ENCODE measurements around the gene LRPPRC.

DNA sequence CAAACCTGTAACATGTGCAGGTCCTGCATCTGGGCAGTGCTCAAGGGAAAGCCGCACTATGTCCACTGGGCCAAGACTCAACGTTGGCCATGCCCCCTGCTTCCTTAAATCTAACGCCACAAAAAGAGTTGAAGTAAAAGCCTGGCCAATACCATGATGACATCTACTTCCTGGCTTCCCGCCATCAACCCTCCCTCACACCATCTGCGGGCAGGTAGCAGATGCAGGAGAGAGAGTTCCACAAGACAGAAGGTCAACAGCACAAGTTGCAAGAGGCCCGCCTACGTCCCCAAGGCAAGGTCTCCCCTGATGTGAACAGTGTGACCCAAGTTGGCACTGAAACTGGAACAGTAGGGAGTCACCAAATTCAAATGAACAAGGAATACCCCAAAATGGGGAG, 108.6 kb downstream of the LRPPRC start:
- TF ChIP-seq, protein P1, sequence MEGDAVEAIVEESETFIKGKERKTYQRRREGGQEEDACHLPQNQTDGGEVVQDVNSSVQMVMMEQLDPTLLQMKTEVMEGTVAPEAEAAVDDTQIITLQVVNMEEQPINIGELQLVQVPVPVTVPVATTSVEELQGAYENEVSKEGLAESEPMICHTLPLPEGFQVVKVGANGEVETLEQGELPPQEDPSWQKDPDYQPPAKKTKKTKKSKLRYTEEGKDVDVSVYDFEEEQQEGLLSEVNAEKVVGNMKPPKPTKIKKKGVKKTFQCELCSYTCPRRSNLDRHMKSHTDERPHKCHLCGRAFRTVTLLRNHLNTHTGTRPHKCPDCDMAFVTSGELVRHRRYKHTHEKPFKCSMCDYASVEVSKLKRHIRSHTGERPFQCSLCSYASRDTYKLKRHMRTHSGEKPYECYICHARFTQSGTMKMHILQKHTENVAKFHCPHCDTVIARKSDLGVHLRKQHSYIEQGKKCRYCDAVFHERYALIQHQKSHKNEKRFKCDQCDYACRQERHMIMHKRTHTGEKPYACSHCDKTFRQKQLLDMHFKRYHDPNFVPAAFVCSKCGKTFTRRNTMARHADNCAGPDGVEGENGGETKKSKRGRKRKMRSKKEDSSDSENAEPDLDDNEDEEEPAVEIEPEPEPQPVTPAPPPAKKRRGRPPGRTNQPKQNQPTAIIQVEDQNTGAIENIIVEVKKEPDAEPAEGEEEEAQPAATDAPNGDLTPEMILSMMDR (IDR thresholded peaks at IDR 0.05), result no peak
- no peak for TF ChIP-seq POLR2A (IDR thresholded peaks at IDR 0.05)

All from right lobe of liver (tissue), 4 donors.